ENCODE measurements around the gene CHRM2.

CHRM2 gene

DNA sequence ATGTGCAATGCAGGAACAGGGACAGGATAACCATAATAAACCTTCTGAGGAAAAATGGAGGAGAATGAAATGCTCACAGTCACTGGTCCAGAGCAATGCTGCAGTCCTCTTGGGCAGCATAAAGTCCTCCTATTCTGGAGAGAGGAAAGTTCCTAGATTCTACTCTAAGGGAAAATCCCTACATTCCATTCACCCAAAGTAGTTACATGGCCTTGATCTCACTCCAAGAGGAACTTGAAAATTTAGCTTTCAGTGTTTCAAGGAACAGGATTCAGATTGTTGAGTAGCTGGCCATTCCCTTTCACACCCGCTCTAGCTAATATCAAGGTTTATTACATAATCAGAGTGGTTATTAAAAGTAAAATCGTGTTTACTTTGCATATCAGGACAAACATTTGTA lies 168.3 kb downstream of the CHRM2 start:
- no peak for DNase-seq

- no peak for DNase-seq
Measured at GRCh38 chr7:137038706-137039105, 170.3 kb downstream of the CHRM2 start.

GRCh38 chr7:137040745-137041144 lies 172.3 kb downstream of the CHRM2 start:
- no peak for DNase-seq

DNA sequence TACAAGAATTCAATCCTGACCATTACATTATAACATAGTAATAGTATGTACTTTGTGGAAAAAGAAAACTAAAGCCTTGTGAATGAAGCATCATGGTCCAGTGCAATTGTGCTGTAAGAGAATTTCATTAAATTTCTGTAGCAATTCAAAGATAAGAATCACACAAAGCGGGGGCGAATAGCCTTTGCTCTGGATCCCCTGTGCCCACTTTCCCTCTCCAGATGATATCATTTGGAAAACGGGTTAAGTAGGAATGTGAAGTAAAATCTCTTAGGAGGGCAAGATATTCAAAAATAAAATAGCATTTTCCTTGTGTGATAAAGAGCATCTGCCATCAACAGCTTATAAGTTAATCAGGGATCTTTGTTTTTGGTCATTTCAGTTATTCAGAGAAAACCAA lies 177.1 kb downstream of the CHRM2 start:
- no peak for DNase-seq

- no peak for DNase-seq
Measured at GRCh38 chr7:137069249-137069963, 201.0 kb downstream of the CHRM2 start.
